ENCODE measurements around the gene GALNT15.
A peak's percentile ranks its signal among the peaks of the same experiment; 100 is the strongest.

GALNT15 gene

DNA sequence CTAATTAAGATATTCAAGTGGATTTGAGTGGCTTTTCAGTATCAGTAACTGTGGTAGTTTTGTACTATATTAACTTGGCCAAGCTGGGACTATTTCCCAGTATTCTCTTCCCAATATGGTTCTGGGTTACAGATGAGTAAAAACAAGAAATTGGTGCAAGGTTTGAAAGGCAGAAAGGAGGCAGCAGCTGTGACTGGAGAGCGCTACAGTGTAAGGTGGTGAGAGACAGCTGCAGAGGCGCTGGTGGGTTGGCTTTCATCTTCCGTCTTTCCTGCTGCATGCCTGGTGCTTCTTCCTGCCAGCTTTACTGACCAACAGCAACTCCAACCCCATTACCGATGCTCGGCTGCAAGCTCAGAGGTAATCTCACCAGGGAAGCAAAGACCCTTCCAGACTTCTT is 80.4 kb downstream of the GALNT15 start:
- no peaks in the 10 kb centered on the region for H3K4me1 ChIP-seq (ENCODE audit: control insufficient read depth, insufficient read depth, low read length)
- no peaks in the 10 kb centered on the region for H3K9me3 ChIP-seq (ENCODE audit: control insufficient read depth, insufficient read depth, low read length)
- no peak overlapping the region for H3K9ac ChIP-seq (ENCODE audit: low read depth, low read length)
- peaks cover 11% of the 10 kb centered on the region for H3K36me3 ChIP-seq (ENCODE audit: control insufficient read depth, insufficient read depth, low read length)
- H3K27me3 ChIP-seq (ENCODE audit: control insufficient read depth, insufficient read depth, low read length) = no peaks in the 10 kb centered on the region
- no peak overlapping the region for H3K27ac ChIP-seq (ENCODE audit: low read depth, low read length)
- H3K4me3 ChIP-seq (ENCODE audit: low read depth, low read length) = no peak overlapping the region

DNA sequence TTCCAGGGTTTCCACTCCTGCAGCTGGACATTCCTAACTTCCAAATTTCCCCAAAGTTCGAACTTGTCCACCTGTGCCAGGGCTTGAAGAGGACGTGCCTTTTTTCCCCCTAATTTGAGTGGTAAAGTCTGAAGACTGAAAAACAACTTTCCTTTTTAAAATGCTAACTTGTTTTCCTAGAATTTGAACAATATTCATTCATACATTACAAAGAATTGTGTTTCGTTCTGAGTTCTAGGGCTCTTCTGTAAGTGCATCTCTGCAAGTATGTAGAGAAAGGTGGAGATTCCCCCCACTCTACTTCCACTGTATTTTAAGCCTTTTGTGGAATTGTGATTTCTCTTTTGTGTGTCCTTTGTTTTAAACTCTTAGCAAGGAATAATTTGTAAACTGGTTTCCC is 80.8 kb downstream of the GALNT15 start:
- peaks cover 15% of the 10 kb centered on the region for H3K36me3 ChIP-seq (ENCODE audit: control insufficient read depth, insufficient read depth, low read length)
- no peak overlapping the region for H3K27ac ChIP-seq (ENCODE audit: low read depth, low read length)
- H3K4me3 ChIP-seq (ENCODE audit: low read depth, low read length) = no peak overlapping the region
- no peak overlapping the region for H3K9ac ChIP-seq (ENCODE audit: low read depth, low read length)
- no peaks in the 10 kb centered on the region for H3K27me3 ChIP-seq (ENCODE audit: control insufficient read depth, insufficient read depth, low read length)
- no peaks in the 10 kb centered on the region for H3K4me1 ChIP-seq (ENCODE audit: control insufficient read depth, insufficient read depth, low read length)
- H3K9me3 ChIP-seq (ENCODE audit: control insufficient read depth, insufficient read depth, low read length) = no peaks in the 10 kb centered on the region

DNA sequence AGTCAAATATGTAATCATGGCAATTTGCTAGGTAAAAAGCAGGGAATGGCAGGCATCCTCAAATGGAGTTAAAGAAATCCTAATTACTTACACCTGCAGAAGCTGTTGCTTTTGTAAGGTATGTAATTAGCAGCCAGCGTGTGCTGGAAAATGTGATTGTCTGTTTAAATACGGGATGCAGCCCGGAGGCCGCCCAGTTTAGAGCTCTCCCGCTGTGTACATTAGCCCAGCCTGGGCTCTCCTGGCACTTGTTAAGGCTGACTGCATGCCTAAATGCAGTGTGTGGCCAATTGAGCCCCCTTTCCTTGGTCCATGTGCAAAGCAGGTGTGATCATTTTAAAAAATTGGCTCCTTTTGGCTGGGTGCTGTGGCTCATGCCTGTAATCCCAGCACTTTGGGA is 81.2 kb downstream of the GALNT15 start:
- no peaks in the 10 kb centered on the region for H3K4me1 ChIP-seq (ENCODE audit: control insufficient read depth, insufficient read depth, low read length)
- H3K9ac ChIP-seq (ENCODE audit: low read depth, low read length) = no peak overlapping the region
- no peaks in the 10 kb centered on the region for H3K27me3 ChIP-seq (ENCODE audit: control insufficient read depth, insufficient read depth, low read length)

DNA sequence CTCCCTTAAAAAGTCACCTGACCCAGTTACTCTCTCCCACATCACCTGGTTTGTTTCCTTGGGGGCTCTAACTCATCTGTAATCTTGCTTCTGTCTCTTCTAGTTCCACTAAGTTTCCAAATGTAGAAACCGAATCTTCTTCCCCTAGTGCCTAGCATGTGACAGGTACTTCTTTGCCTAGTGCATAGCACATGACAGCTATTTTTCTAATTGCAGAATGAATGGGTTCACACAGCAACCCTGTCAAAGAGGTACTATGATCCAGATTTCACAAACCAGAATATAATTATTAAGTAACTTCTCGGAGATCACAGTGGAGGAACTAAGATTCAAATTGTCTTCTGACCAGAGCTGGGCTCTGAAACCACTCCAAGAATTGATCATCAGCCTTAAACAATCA is 82.8 kb downstream of the GALNT15 start:
- no peaks in the 10 kb centered on the region for H3K27me3 ChIP-seq (ENCODE audit: control insufficient read depth, insufficient read depth, low read length)
- H3K4me1 ChIP-seq (ENCODE audit: control insufficient read depth, insufficient read depth, low read length) = no peaks in the 10 kb centered on the region
- peaks cover 21% of the 10 kb centered on the region for H3K36me3 ChIP-seq (ENCODE audit: control insufficient read depth, insufficient read depth, low read length)
- H3K9ac ChIP-seq (ENCODE audit: low read depth, low read length) = no peak overlapping the region
- no peak overlapping the region for H3K4me3 ChIP-seq (ENCODE audit: low read depth, low read length)
- H3K9me3 ChIP-seq (ENCODE audit: control insufficient read depth, insufficient read depth, low read length) = no peaks in the 10 kb centered on the region
- no peak overlapping the region for H3K27ac ChIP-seq (ENCODE audit: low read depth, low read length)

More for the DNA sequence above, 81.2 kb downstream of the GALNT15 start:
- H3K27ac ChIP-seq (ENCODE audit: low read depth, low read length) = no peak overlapping the region
- H3K9me3 ChIP-seq (ENCODE audit: control insufficient read depth, insufficient read depth, low read length) = no peaks in the 10 kb centered on the region
- H3K36me3 ChIP-seq (ENCODE audit: control insufficient read depth, insufficient read depth, low read length) = peaks cover 19% of the 10 kb centered on the region
- no peak overlapping the region for H3K4me3 ChIP-seq (ENCODE audit: low read depth, low read length)

DNA sequence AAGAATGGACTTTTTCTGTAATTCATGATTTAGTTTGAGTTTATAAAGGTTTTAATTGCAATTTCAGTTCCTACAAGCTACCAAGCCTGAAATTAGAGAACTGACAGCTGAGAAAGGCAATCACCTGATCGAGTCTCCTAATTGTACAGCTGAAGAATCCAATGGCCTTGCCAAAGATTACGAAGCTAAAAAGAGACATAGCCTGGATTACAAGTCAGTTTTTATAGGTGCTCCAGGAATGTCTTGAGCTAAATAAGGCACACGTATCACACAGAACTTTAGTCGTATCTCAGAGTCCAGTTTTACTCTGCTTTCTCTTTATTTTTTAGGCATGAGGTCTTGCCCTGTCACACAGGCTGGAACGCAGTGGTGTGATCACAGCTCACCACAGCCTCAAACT is 83.7 kb downstream of the GALNT15 start:
- H3K9me3 ChIP-seq (ENCODE audit: control insufficient read depth, insufficient read depth, low read length) = no peaks in the 10 kb centered on the region
- H3K27ac ChIP-seq (ENCODE audit: low read depth, low read length) = no peak overlapping the region
- H3K36me3 ChIP-seq (ENCODE audit: control insufficient read depth, insufficient read depth, low read length) = peaks cover 21% of the 10 kb centered on the region
- H3K4me1 ChIP-seq (ENCODE audit: control insufficient read depth, insufficient read depth, low read length) = no peaks in the 10 kb centered on the region
- no peak overlapping the region for H3K4me3 ChIP-seq (ENCODE audit: low read depth, low read length)
- H3K9ac ChIP-seq (ENCODE audit: low read depth, low read length) = no peak overlapping the region
- H3K27me3 ChIP-seq (ENCODE audit: control insufficient read depth, insufficient read depth, low read length) = no peaks in the 10 kb centered on the region

DNA sequence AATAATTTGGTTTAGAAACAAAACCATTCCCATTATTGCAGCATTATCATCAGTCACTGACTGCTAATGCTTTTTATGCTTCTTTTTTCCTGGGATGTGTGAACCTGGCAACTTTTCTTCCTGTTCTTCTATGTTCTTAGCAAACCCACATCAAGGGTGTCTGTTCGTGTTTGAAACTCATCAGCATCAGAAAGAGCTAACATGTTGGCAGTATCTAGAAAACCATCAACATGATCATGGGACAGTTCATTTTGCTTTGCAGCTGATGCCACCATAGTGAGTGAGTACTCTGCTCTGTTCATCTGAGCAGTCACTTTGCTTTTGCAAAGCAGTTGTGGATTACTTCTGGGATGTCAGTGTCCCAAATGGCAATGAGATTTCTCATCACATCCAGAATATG is 84.4 kb downstream of the GALNT15 start:
- Histone ChIP-seq H3K9me3 (ENCODE audit: control insufficient read depth, insufficient read depth, low read length) (no peaks in the 10 kb centered on the region), H3K27ac (ENCODE audit: low read depth, low read length) (no peak overlapping the region), H3K9ac (ENCODE audit: low read depth, low read length) (no peak overlapping the region), H3K27me3 (ENCODE audit: control insufficient read depth, insufficient read depth, low read length) (no peaks in the 10 kb centered on the region), H3K4me1 (ENCODE audit: control insufficient read depth, insufficient read depth, low read length) (no peaks in the 10 kb centered on the region), H3K4me3 (ENCODE audit: low read depth, low read length) (no peak overlapping the region), H3K36me3 (ENCODE audit: control insufficient read depth, insufficient read depth, low read length) (peaks cover 21% of the 10 kb centered on the region)

DNA sequence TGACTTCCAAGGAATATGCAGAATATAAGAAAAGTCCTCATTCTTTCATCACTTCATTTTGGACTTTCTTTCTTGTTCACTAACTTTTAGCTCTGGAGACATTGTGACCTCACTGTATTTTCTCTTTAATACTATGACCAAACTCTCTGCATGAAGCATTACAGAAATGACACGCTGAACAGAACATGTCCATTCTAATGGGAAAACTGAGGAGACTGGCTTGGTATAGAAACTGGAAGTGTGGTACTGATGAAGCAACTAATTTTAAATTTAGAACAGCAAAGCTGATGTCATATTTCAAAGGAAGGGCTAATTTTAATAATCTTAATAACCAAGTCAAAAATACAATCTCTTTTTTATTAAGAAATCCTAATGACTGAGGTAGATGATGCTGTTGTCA is 85.6 kb downstream of the GALNT15 start:
- Histone ChIP-seq H3K27ac (ENCODE audit: low read depth, low read length) (no peak overlapping the region), H3K27me3 (ENCODE audit: control insufficient read depth, insufficient read depth, low read length) (no peaks in the 10 kb centered on the region), H3K36me3 (ENCODE audit: control insufficient read depth, insufficient read depth, low read length) (peaks cover 21% of the 10 kb centered on the region), H3K4me1 (ENCODE audit: control insufficient read depth, insufficient read depth, low read length) (no peaks in the 10 kb centered on the region), H3K9me3 (ENCODE audit: control insufficient read depth, insufficient read depth, low read length) (no peaks in the 10 kb centered on the region), H3K4me3 (ENCODE audit: low read depth, low read length) (no peak overlapping the region), H3K9ac (ENCODE audit: low read depth, low read length) (no peak overlapping the region)

DNA sequence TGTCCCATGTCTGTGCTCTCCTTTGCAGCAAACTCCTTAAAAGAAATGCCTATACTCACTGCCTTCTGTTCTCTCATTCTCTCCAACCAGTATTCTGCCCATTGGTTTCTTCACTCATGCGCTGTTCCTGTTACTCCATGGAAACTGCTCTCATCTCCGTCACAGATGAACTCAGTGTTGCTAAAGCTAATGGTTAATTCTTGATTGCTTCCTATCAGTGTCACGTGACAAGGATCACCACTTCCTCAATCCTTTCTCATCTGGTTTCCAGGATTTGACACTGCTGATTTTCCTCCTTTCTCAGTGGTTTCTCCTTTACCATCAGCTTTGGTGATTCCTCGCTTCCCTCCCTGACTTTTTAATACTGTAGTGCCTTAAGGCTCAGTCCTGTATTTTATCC is 87.7 kb downstream of the GALNT15 start:
- no peak overlapping the region for H3K27ac ChIP-seq (ENCODE audit: low read depth, low read length)
- H3K27me3 ChIP-seq (ENCODE audit: control insufficient read depth, insufficient read depth, low read length) = no peaks in the 10 kb centered on the region
- H3K4me1 ChIP-seq (ENCODE audit: control insufficient read depth, insufficient read depth, low read length) = 0 out of 2 replicates have a peak, but pooled peaks cover 5% of the 10 kb centered on the region
- no peaks in the 10 kb centered on the region for H3K9me3 ChIP-seq (ENCODE audit: control insufficient read depth, insufficient read depth, low read length)
- no peak overlapping the region for H3K9ac ChIP-seq (ENCODE audit: low read depth, low read length)
- H3K4me3 ChIP-seq (ENCODE audit: low read depth, low read length) = no peak overlapping the region
- peaks cover 21% of the 10 kb centered on the region for H3K36me3 ChIP-seq (ENCODE audit: control insufficient read depth, insufficient read depth, low read length)

DNA sequence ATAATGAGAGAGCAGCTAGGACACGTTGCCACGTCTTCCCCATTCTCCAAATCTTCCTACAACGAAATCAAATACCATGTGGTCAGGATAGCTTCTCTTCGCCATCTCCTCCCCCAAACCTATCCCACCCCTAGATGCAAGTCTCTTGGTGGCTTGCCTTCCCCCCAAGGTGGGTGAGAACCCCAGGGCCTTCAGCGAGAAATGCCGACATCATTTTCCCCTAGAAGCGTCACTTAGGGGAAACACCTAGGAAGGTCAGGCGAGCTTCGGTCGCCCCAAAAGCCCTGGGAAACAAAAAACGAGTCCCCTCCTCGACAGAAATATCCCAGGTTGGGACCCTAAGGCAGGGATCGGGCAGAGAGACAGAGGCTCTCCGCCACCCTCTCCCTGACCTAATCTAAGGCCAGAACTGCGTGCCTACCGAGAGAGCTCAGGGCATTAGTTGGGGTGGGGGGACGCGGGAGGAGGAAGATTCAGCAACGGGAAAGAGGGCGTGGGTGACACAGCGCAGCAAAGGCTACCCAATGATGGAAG is 89.8 kb downstream of the GALNT15 start:
- H3K9ac ChIP-seq (ENCODE audit: low read depth, low read length) = peak overlapping the region; percentile 73
- no peaks in the 10 kb centered on the region for H3K27me3 ChIP-seq (ENCODE audit: control insufficient read depth, insufficient read depth, low read length)
- H3K9me3 ChIP-seq (ENCODE audit: control insufficient read depth, insufficient read depth, low read length) = no peaks in the 10 kb centered on the region
- H3K27ac ChIP-seq (ENCODE audit: low read depth, low read length) = peak overlapping the region; percentile 70
- H3K36me3 ChIP-seq (ENCODE audit: control insufficient read depth, insufficient read depth, low read length) = peaks cover 18% of the 10 kb centered on the region
- H3K4me1 ChIP-seq (ENCODE audit: control insufficient read depth, insufficient read depth, low read length) = 0 out of 2 replicates have a peak, but pooled peaks cover 5% of the 10 kb centered on the region
- H3K4me3 ChIP-seq (ENCODE audit: low read depth, low read length) = peak overlapping the region; percentile 97

DNA sequence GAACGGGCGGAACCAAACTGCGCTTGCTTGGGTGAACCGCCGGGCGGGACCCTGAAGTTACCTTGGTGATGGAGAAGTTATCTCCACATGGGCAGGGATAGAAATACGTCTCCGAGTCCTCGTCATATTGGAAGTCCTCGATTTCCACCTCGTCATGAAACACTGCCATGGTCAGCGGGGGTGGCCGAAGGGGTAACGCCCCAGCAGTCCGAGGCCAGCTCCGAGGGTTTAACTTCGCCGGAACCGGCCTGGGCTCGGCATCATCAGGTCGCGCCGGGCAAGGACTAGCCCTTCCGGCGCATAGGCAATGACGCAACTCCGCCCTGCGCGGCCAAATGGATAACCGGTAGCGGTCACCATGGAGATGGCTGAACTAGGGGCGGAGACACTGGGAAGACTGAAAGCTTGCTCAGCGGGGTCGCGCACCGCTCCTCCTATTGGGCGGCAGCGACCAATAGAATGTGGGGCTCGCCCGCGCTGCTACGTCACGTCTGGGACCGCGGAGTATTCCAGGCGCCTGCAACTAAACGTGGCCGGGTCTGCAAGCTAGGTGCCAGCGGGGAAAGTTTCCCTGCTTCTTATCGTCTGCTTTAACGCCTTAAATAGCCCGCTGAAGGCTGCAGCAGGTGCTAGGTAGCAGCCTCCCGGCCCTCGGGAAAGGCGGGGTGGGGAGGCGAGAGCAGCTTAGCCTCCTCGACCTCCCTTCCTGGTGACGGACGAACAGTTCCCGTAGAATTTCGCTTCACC is 90.4 kb downstream of the GALNT15 start, which contains the start of the genes DPH3 and OXNAD1:
DPH3 (minus strand) TSS at position 236 of the 747 bp plus-strand sequence; CDS start at position 169, 67 bp downstream.
OXNAD1 (plus strand) TSS at position 505 of the 747 bp plus-strand sequence. CDS start 5,741 bp downstream, outside the sequence.
- Histone ChIP-seq H3K27ac (ENCODE audit: low read depth, low read length) (peak within 1 kb of the TSS; percentile 95), H3K9me3 (ENCODE audit: control insufficient read depth, insufficient read depth, low read length) (no peaks in the 10 kb centered on the region), H3K4me1 (ENCODE audit: control insufficient read depth, insufficient read depth, low read length) (0 out of 2 replicates have a peak, but pooled peaks cover 5% of the 10 kb centered on the region), H3K27me3 (ENCODE audit: control insufficient read depth, insufficient read depth, low read length) (no peaks in the 10 kb centered on the region), H3K9ac (ENCODE audit: low read depth, low read length) (peak within 1 kb of the TSS; percentile 95), H3K4me3 (ENCODE audit: low read depth, low read length) (peak within 1 kb of the TSS; percentile 97), H3K36me3 (ENCODE audit: control insufficient read depth, insufficient read depth, low read length) (peaks cover 17% of the 10 kb centered on the region)

DNA sequence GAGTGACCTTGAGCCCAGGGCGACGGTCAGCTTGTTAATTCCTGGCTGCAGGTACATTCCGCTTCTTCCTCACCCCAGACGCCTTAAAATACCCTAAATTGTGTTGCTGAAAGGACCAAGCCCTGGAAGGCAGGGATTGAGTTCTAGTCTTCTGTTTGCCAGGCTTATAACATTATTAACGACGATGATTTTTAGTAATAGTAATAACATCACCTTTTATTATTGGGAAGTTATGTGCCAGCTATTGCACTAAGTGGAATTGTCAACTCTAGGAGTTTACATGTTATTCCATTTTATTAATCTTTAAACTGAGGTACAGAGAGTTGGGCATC is 90.9 kb downstream of the GALNT15 start:
- H3K9me3 ChIP-seq (ENCODE audit: control insufficient read depth, insufficient read depth, low read length) = no peaks in the 10 kb centered on the region
- peak overlapping the region; percentile 95 for H3K9ac ChIP-seq (ENCODE audit: low read depth, low read length)
- 0 out of 2 replicates have a peak, but pooled peaks cover 5% of the 10 kb centered on the region for H3K4me1 ChIP-seq (ENCODE audit: control insufficient read depth, insufficient read depth, low read length)
- no peaks in the 10 kb centered on the region for H3K27me3 ChIP-seq (ENCODE audit: control insufficient read depth, insufficient read depth, low read length)
- peak overlapping the region; percentile 95 for H3K27ac ChIP-seq (ENCODE audit: low read depth, low read length)
- H3K36me3 ChIP-seq (ENCODE audit: control insufficient read depth, insufficient read depth, low read length) = peaks cover 17% of the 10 kb centered on the region
- H3K4me3 ChIP-seq (ENCODE audit: low read depth, low read length) = peak overlapping the region; percentile 97
